Uterus (tissue), 2 donors: ENCODE measurements around the gene TK1.

Experiments
- POLR2A ChIP-seq, 2 donors: fragments of 450-650 bp; IDR thresholded peaks; one replicate each; pipeline ENCODE4 v1.6.1; 2016; ENCODE audit warnings: antibody characterized with exemption in 2 of 2, mild to moderate bottlenecking in 1 of 2, moderate library complexity in 1 of 2
- TF ChIP-seq, protein P1 (sequence below), 4 experiments: fragments of 200-600 bp in 2 of 4; fragments of 450-650 bp in 2 of 4; sonication (generic) in 2 of 4; IDR thresholded peaks; one replicate each; pipeline ENCODE4 v1.5.1; 2016 to 2019; ENCODE audit warnings: antibody characterized with exemption in 4 of 4, mild to moderate bottlenecking in 2 of 4, moderate library complexity in 1 of 4

DNA sequence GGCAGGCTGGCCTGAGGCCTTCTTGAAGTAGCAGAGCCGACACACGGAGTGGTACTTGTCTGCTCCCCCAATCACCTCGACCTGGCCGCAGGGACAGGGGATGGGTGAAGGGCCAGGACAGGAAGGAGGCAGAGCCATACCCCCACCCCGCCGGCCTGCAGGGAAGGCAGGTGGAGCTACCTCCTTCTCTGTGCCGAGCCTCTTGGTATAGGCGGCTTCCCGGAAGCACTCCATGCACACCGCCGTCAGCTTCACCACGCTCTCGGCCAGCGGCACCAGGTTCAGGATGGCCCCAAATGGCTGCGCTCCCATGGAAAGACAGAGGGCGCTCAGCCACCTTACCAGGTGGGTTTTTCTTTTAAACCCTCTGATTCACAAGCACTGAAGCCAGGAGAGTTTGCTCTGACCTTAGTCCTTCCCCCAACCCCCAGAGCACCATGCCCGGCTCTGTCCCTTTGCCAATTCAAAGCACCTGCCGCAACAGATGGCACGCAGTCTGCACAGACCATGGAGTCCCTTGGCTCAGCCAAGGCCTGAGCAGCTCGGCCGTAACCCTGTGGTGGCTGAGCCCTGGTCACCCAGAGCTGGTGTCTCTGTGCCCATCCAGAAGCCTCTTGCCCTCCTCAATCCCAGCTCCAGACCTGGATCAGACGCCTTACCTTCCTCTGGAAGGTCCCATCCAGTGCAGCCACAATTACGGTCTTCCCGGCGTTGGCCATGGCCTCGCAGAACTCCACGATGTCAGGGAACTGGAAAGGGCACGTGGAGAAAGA lies 11.8 kb downstream of the TK1 start:
- TF ChIP-seq POLR2A (IDR thresholded peaks at IDR 0.05), result no peak
- TF ChIP-seq, protein P1, sequence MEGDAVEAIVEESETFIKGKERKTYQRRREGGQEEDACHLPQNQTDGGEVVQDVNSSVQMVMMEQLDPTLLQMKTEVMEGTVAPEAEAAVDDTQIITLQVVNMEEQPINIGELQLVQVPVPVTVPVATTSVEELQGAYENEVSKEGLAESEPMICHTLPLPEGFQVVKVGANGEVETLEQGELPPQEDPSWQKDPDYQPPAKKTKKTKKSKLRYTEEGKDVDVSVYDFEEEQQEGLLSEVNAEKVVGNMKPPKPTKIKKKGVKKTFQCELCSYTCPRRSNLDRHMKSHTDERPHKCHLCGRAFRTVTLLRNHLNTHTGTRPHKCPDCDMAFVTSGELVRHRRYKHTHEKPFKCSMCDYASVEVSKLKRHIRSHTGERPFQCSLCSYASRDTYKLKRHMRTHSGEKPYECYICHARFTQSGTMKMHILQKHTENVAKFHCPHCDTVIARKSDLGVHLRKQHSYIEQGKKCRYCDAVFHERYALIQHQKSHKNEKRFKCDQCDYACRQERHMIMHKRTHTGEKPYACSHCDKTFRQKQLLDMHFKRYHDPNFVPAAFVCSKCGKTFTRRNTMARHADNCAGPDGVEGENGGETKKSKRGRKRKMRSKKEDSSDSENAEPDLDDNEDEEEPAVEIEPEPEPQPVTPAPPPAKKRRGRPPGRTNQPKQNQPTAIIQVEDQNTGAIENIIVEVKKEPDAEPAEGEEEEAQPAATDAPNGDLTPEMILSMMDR (IDR thresholded peaks at IDR 0.05), result no peak
